Liver (tissue), 9 donors: ENCODE results near the gene TRIM8. TPM values are rescaled to one million over a fixed set of nuclear protein-coding genes. Genes with fewer than 3 reads are reported as not detected.
A peak's percentile ranks its signal among the peaks of the same experiment; 100 is the strongest.

Experiments
- DNase-seq: peaks from one replicate; pipeline ENCODE4 v3.0.0-alpha.2; 2017; ENCODE audit warnings: low spot score
- H3K27ac ChIP-seq, 2 donors: one replicate each; pipeline ENCODE4 v1.7.0; 2013; ENCODE audit warnings: inconsistent platforms in 2 of 2, low read length in 2 of 2, control low read depth in 1 of 2, low read depth in 1 of 2, mild to moderate bottlenecking in 1 of 2
- H3K27me3 ChIP-seq, 4 donors: one replicate each; pipeline versions ENCODE4 v1.6.1 to v1.7.0; 2013; ENCODE audit warnings: low read length in 3 of 4, inconsistent platforms in 1 of 4, mild to moderate bottlenecking in 1 of 4, moderate library complexity in 1 of 4; ENCODE audit not compliant: control insufficient read depth in 4 of 4, insufficient read depth in 4 of 4
- H3K36me3 ChIP-seq, 4 donors: one replicate each; pipeline versions ENCODE4 v1.6.1 to v1.7.0; 2013; ENCODE audit warnings: low read length in 3 of 4, mild to moderate bottlenecking in 3 of 4, low read depth in 1 of 4, moderate library complexity in 1 of 4; ENCODE audit not compliant: control insufficient read depth in 4 of 4, insufficient read depth in 3 of 4
- H3K4me1 ChIP-seq, 4 donors: one replicate each; pipeline versions ENCODE4 v1.6.1 to v1.7.0; 2013; ENCODE audit warnings: low read length in 3 of 4, mild to moderate bottlenecking in 3 of 4, moderate library complexity in 1 of 4; ENCODE audit not compliant: control insufficient read depth in 4 of 4, insufficient read depth in 4 of 4
- H3K4me3 ChIP-seq, 3 donors: one replicate each; pipeline versions ENCODE4 v1.6.1 to v1.7.0; 2013; ENCODE audit warnings: low read length in 3 of 3, control low read depth in 1 of 3, low read depth in 1 of 3, mild to moderate bottlenecking in 1 of 3
- H3K9ac ChIP-seq, 2 donors: one replicate each; pipeline ENCODE4 v1.7.0; 2013; ENCODE audit warnings: low read length in 2 of 2, mild to moderate bottlenecking in 2 of 2, moderate library complexity in 2 of 2, control low read depth in 1 of 2, low read depth in 1 of 2
- H3K9me3 ChIP-seq, 4 donors: one replicate each; pipeline versions ENCODE4 v1.6.1 to v1.7.0; 2013; ENCODE audit warnings: low read length in 3 of 4; ENCODE audit not compliant: control insufficient read depth in 4 of 4
- EGR1 ChIP-seq, 2 donors: IDR thresholded peaks; 2 replicates each; pipeline ENCODE4 v1.6.1; 2016 to 2018; ENCODE audit warnings: antibody characterized with exemption in 2 of 2, low read depth in 2 of 2
- FOXA1 ChIP-seq: IDR thresholded peaks from 2 replicates; pipeline ENCODE4 v1.6.1; 2016; ENCODE audit warnings: antibody characterized with exemption
- FOXA2 ChIP-seq: IDR thresholded peaks from 2 replicates; pipeline ENCODE4 v1.6.1; 2016; ENCODE audit warnings: antibody characterized with exemption
- GABPA ChIP-seq, 2 donors: IDR thresholded peaks in 1 of 2; conservative IDR thresholded peaks in 1 of 2; 2 replicates each; pipeline ENCODE4 v1.6.1; 2016; ENCODE audit warnings: antibody characterized with exemption in 2 of 2, mild to moderate bottlenecking in 1 of 2, moderate library complexity in 1 of 2
- HNF4A ChIP-seq, 2 donors: conservative IDR thresholded peaks; 2 replicates each; pipeline ENCODE4 v1.6.1; 2016; ENCODE audit warnings: antibody characterized with exemption in 2 of 2, mild to moderate bottlenecking in 2 of 2
- HNF4G ChIP-seq: IDR thresholded peaks from 2 replicates; pipeline ENCODE4 v1.6.1; 2016; ENCODE audit warnings: antibody characterized with exemption
- JUND ChIP-seq, 2 donors: IDR thresholded peaks; 2 replicates each; pipeline ENCODE4 v1.6.1; 2016; ENCODE audit warnings: antibody characterized with exemption in 2 of 2
- NR2F2 ChIP-seq: IDR thresholded peaks from 2 replicates; pipeline ENCODE4 v1.6.1; 2016; ENCODE audit warnings: antibody characterized with exemption
- RAD21 ChIP-seq, 2 donors: IDR thresholded peaks; 2 replicates each; pipeline ENCODE4 v1.6.1; 2016; ENCODE audit warnings: antibody characterized with exemption in 2 of 2, mild to moderate bottlenecking in 2 of 2
- RXRA ChIP-seq, 2 donors: IDR thresholded peaks; 2 replicates each; pipeline ENCODE4 v1.6.1; 2017 to 2018; ENCODE audit warnings: antibody characterized with exemption in 2 of 2, mild to moderate bottlenecking in 1 of 2
- SP1 ChIP-seq: IDR thresholded peaks from 2 replicates; pipeline ENCODE4 v1.6.1; 2018; ENCODE audit warnings: antibody characterized with exemption, mild to moderate bottlenecking
- TAF1 ChIP-seq: conservative IDR thresholded peaks from 2 replicates; pipeline ENCODE4 v1.6.1; 2016; ENCODE audit warnings: antibody characterized with exemption, mild to moderate bottlenecking
- YY1 ChIP-seq: IDR thresholded peaks from 2 replicates; pipeline ENCODE4 v1.6.1; 2016; ENCODE audit warnings: antibody characterized with exemption, mild to moderate bottlenecking
- WGBS: extraction: QIAGEN DNeasy Blood & Tissue Kit; methylation state at CpG from one replicate; pipeline ENCODE4 v1.1.7; 2013; 5-methylcytosine and 5-hydroxymethylcytosine counted together
- polyA plus RNA-seq, 2 donors: library from polyadenylated mRNA; stranded (reverse) in 1 of 2; unstranded in 1 of 2; fragments of 200-250 nt in 1 of 2; fragments of >200 nt in 1 of 2; fragmentation: Nextera tagmentation in 1 of 2; extraction: Ambion mirVana in 1 of 2; gene quantifications; one replicate each; pipeline versions ENCODE4 v1.2.1 to v1.2.3, GENCODE V29; 2013 to 2015
- total RNA-seq, 2 donors: library from RNA; depleted of rRNA; stranded (reverse); fragments of >200 nt; gene quantifications; one replicate each; pipeline ENCODE4 v1.2.3, GENCODE V29; 2014
- TF ChIP-seq, protein P1 (sequence below): fragments of 150-350 bp; IDR thresholded peaks from 2 replicates; pipeline ENCODE4 v1.5.1; 2017; ENCODE audit warnings: improper control_type of control experiment, low read depth, low read length; ENCODE audit not compliant: missing input control
- TF ChIP-seq, protein P2 (sequence below): IDR thresholded peaks from 2 replicates; pipeline ENCODE4 v1.6.1; 2016; ENCODE audit warnings: antibody characterized with exemption
- TF ChIP-seq, protein P3 (sequence below): IDR thresholded peaks from 2 replicates; pipeline ENCODE4 v1.6.1; 2016; ENCODE audit warnings: antibody characterized with exemption
- TF ChIP-seq, protein P4 (sequence below): IDR thresholded peaks from 2 replicates; pipeline ENCODE4 v1.6.1; 2016; ENCODE audit warnings: antibody characterized with exemption
- TF ChIP-seq, protein P5 (sequence below): IDR thresholded peaks from 2 replicates; pipeline ENCODE4 v1.6.1; 2016; ENCODE audit warnings: antibody characterized with exemption, mild to moderate bottlenecking
- donor health status: healthy.
- donor health status: healthy.
- donor health status: healthy.
- donor health status: healthy.
- donor health status: healthy.

TRIM8 gene
- total and polyA plus RNA-seq, 4 donors, result 15.8 to 45.3 (median 30.6) TPM

DNA sequence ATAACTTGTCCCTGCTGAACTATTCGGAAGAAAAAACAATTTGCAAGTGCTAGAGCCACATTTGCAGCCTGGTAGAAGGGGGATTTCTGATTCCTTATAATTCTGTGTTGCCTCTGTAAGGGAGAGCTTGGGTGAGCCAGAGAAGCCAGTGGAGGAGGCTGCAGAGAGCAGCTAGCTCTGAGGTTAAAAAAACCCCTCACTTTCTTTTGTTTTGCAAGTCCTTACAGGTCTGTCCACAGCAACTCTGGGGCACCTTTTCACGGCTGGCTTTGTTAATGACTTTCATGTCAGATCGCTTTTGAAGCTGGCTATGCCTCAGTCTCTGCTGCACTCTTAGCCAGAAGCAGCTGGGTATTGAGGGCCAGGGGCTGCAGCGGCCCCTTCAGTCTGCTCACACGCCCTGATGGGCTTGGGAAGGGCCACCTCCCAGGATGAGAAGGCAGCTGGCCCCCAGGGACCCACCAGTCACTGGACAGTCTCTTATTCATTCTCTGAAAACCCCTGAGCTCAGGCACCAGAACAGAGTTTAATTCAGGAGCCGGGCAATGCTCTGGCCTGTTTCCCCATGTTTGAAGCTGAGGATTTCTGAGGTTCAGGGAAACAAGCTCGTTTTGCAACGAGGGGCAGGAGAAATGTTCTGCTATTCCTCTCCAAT, 30.9 kb downstream of the TRIM8 start:
- peaks cover 6 to 24% (median 14%) of the 10 kb centered on the region in 4 donors for H3K4me1 ChIP-seq
- H3K9me3 ChIP-seq, result no peaks in the 10 kb centered on the region
- H3K9ac ChIP-seq, result no peak overlapping the region
- no peak overlapping the region for H3K4me3 ChIP-seq
- no peak for DNase-seq
- TF ChIP-seq FOXA2 (no peak), FOXA1 (no peak), GABPA (IDR thresholded peaks at IDR 0.05 in 1 of 2, conservative IDR thresholded peaks at IDR 0.05 in 1 of 2) (no peak), JUND (IDR thresholded peaks at IDR 0.05) (no peak), HNF4G (no peak), TAF1 (no peak), SP1 (no peak), EGR1 (IDR thresholded peaks at IDR 0.05; ENCODE audit: low read depth in 2 of 2) (no peak), NR2F2 (no peak), HNF4A (conservative IDR thresholded peaks at IDR 0.05) (no peak), RXRA (IDR thresholded peaks at IDR 0.05) (no peak), YY1 (no peak), RAD21 (IDR thresholded peaks at IDR 0.05) (no peak)
- TF ChIP-seq, protein P1, sequence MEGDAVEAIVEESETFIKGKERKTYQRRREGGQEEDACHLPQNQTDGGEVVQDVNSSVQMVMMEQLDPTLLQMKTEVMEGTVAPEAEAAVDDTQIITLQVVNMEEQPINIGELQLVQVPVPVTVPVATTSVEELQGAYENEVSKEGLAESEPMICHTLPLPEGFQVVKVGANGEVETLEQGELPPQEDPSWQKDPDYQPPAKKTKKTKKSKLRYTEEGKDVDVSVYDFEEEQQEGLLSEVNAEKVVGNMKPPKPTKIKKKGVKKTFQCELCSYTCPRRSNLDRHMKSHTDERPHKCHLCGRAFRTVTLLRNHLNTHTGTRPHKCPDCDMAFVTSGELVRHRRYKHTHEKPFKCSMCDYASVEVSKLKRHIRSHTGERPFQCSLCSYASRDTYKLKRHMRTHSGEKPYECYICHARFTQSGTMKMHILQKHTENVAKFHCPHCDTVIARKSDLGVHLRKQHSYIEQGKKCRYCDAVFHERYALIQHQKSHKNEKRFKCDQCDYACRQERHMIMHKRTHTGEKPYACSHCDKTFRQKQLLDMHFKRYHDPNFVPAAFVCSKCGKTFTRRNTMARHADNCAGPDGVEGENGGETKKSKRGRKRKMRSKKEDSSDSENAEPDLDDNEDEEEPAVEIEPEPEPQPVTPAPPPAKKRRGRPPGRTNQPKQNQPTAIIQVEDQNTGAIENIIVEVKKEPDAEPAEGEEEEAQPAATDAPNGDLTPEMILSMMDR, result no peak
- TF ChIP-seq, protein P2, sequence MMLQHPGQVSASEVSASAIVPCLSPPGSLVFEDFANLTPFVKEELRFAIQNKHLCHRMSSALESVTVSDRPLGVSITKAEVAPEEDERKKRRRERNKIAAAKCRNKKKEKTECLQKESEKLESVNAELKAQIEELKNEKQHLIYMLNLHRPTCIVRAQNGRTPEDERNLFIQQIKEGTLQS, result no peak
- TF ChIP-seq, protein P3, sequence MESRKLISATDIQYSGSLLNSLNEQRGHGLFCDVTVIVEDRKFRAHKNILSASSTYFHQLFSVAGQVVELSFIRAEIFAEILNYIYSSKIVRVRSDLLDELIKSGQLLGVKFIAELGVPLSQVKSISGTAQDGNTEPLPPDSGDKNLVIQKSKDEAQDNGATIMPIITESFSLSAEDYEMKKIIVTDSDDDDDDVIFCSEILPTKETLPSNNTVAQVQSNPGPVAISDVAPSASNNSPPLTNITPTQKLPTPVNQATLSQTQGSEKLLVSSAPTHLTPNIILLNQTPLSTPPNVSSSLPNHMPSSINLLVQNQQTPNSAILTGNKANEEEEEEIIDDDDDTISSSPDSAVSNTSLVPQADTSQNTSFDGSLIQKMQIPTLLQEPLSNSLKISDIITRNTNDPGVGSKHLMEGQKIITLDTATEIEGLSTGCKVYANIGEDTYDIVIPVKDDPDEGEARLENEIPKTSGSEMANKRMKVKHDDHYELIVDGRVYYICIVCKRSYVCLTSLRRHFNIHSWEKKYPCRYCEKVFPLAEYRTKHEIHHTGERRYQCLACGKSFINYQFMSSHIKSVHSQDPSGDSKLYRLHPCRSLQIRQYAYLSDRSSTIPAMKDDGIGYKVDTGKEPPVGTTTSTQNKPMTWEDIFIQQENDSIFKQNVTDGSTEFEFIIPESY, result no peak
- TF ChIP-seq, protein P4, sequence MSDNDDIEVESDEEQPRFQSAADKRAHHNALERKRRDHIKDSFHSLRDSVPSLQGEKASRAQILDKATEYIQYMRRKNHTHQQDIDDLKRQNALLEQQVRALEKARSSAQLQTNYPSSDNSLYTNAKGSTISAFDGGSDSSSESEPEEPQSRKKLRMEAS, result no peak
- TF ChIP-seq, protein P5, sequence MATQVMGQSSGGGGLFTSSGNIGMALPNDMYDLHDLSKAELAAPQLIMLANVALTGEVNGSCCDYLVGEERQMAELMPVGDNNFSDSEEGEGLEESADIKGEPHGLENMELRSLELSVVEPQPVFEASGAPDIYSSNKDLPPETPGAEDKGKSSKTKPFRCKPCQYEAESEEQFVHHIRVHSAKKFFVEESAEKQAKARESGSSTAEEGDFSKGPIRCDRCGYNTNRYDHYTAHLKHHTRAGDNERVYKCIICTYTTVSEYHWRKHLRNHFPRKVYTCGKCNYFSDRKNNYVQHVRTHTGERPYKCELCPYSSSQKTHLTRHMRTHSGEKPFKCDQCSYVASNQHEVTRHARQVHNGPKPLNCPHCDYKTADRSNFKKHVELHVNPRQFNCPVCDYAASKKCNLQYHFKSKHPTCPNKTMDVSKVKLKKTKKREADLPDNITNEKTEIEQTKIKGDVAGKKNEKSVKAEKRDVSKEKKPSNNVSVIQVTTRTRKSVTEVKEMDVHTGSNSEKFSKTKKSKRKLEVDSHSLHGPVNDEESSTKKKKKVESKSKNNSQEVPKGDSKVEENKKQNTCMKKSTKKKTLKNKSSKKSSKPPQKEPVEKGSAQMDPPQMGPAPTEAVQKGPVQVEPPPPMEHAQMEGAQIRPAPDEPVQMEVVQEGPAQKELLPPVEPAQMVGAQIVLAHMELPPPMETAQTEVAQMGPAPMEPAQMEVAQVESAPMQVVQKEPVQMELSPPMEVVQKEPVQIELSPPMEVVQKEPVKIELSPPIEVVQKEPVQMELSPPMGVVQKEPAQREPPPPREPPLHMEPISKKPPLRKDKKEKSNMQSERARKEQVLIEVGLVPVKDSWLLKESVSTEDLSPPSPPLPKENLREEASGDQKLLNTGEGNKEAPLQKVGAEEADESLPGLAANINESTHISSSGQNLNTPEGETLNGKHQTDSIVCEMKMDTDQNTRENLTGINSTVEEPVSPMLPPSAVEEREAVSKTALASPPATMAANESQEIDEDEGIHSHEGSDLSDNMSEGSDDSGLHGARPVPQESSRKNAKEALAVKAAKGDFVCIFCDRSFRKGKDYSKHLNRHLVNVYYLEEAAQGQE, result no peak
- no peaks in the 10 kb centered on the region for H3K36me3 ChIP-seq
- no peaks in the 10 kb centered on the region for H3K27me3 ChIP-seq
- WGBS, result 78% methylated on average over 8 of the region's 8 CpGs
- H3K27ac ChIP-seq, result peak overlapping the region in 1 of 2 donors; percentile 20
